Skeletal muscle satellite cell (primary cell): ENCODE measurements around the gene HEATR1.
"Not testable (repeated sequence)": the region's sequence is repeated elsewhere in the genome, so short reads cannot be mapped to it uniquely, and the experiment has no call there.

ENCODE experiments used
- H3K27me3 ChIP-seq: 2 replicates; pipeline ENCODE4 v1.7.0; 2013; ENCODE audit warnings: low read length; ENCODE audit not compliant: control insufficient read depth, insufficient read depth
- H3K36me3 ChIP-seq: 2 replicates; pipeline ENCODE4 v1.7.0; 2013; ENCODE audit warnings: mild to moderate bottlenecking, control low read depth, low read length; ENCODE audit not compliant: insufficient read depth
- H3K4me1 ChIP-seq: 2 replicates; pipeline ENCODE4 v1.7.0; 2013; ENCODE audit warnings: low read length; ENCODE audit not compliant: control insufficient read depth, insufficient read depth
- H3K4me2 ChIP-seq: 2 replicates; pipeline ENCODE4 v1.7.0; 2013; ENCODE audit warnings: mild to moderate bottlenecking, low read length
- H3K4me3 ChIP-seq: 2 replicates; pipeline ENCODE4 v1.7.0; 2013; ENCODE audit warnings: low read length
- H3K9ac ChIP-seq: 2 replicates; pipeline ENCODE4 v1.7.0; 2013; ENCODE audit warnings: mild to moderate bottlenecking, low read depth, low read length, moderate library complexity
- H3K9me3 ChIP-seq: replicated peaks from 2 replicates; pipeline ENCODE4 v1.7.0; 2013; ENCODE audit warnings: mild to moderate bottlenecking, control low read depth, low read length

Gene HEATR1

DNA sequence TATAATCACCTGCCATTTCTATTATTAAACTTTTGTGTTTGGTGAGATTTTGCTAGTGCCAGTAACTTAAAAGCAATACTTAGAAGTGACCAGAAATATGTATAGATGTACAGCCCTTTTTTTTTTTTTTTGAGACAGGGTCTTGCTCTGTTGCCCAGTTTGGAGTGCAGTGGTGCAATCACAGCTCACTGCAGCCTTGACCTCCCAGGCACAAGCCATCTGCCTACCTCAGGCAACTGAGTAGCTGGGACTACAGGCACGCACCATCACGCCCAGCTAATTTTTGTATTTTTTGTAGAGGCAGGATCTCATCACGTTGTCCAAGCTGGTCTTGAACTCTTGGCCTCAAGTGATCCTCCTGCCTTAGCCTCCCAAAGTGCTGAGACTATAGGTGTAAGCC lies 23.9 kb downstream of the HEATR1 start:
- peaks cover 52% of the 10 kb centered on the region for H3K36me3 ChIP-seq
- not testable (repeated sequence) for H3K27me3 ChIP-seq, H3K9ac ChIP-seq

GRCh38 chr1:236578661-236579060 lies 25.7 kb downstream of the HEATR1 start:
- H3K9ac ChIP-seq = no peak overlapping the region
- H3K4me2 ChIP-seq = no peak overlapping the region
- H3K9me3 ChIP-seq = no peaks in the 10 kb centered on the region
- H3K4me3 ChIP-seq = no peak overlapping the region
- no peaks in the 10 kb centered on the region for H3K4me1 ChIP-seq
- H3K27me3 ChIP-seq = no peaks in the 10 kb centered on the region
- H3K36me3 ChIP-seq = peaks cover 52% of the 10 kb centered on the region

More for the DNA sequence above, 23.9 kb downstream of the HEATR1 start:
- not testable (repeated sequence) for H3K4me3 ChIP-seq, H3K4me1 ChIP-seq, H3K9me3 ChIP-seq, H3K4me2 ChIP-seq

DNA sequence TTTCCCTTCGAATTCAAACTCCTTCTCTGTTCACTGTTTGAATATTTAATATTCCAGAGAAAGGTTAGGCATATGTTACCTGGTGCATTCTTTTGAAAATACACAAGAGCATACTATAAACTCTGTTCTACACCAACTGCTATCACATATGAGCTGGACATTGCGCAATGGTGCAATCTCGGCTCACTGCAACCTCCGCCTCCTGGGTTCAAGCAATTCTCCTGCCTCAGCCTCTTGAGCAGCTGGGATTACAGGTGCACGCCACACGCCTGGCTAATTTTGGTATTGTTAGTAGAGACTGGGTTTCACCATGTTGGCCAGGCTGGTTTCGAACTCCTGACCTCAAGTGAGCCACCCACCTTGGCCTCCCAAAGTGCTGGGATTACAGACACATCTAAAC lies 27.3 kb downstream of the HEATR1 start:
- not testable (repeated sequence) for H3K4me2 ChIP-seq, H3K9me3 ChIP-seq, H3K4me1 ChIP-seq, H3K9ac ChIP-seq, H3K27me3 ChIP-seq, H3K4me3 ChIP-seq
- H3K36me3 ChIP-seq = peaks cover 60% of the 10 kb centered on the region

GRCh38 chr1:236576004-236576403 lies 28.3 kb downstream of the HEATR1 start:
- Histone ChIP-seq H3K4me1 (no peaks in the 10 kb centered on the region), H3K9me3 (no peaks in the 10 kb centered on the region), H3K4me3 (no peak overlapping the region), H3K27me3 (no peaks in the 10 kb centered on the region), H3K4me2 (no peak overlapping the region), H3K9ac (no peak overlapping the region), H3K36me3 (peaks cover 64% of the 10 kb centered on the region)

GRCh38 chr1:236575523-236575922 lies 28.8 kb downstream of the HEATR1 start:
- H3K36me3 ChIP-seq = peaks cover 68% of the 10 kb centered on the region
- no peak overlapping the region for H3K4me3 ChIP-seq
- no peaks in the 10 kb centered on the region for H3K4me1 ChIP-seq
- no peak overlapping the region for H3K4me2 ChIP-seq
- no peaks in the 10 kb centered on the region for H3K27me3 ChIP-seq
- no peaks in the 10 kb centered on the region for H3K9me3 ChIP-seq
- no peak overlapping the region for H3K9ac ChIP-seq

- Histone ChIP-seq H3K9ac (no peak overlapping the region), H3K4me1 (no peaks in the 10 kb centered on the region), H3K36me3 (peaks cover 85% of the 10 kb centered on the region), H3K27me3 (no peaks in the 10 kb centered on the region), H3K4me3 (no peak overlapping the region), H3K4me2 (no peak overlapping the region), H3K9me3 (no peaks in the 10 kb centered on the region)
Observed at GRCh38 chr1:236568285-236568894, 35.9 kb downstream of the HEATR1 start.

- H3K4me3 ChIP-seq = no peak overlapping the region
- H3K4me2 ChIP-seq = no peak overlapping the region
- H3K9me3 ChIP-seq = no peaks in the 10 kb centered on the region
- H3K27me3 ChIP-seq = no peaks in the 10 kb centered on the region
- no peak overlapping the region for H3K9ac ChIP-seq
- peaks cover 75% of the 10 kb centered on the region for H3K36me3 ChIP-seq
- H3K4me1 ChIP-seq = no peaks in the 10 kb centered on the region
Observed at GRCh38 chr1:236565530-236565929, 38.8 kb downstream of the HEATR1 start.

- Histone ChIP-seq H3K4me1 (no peaks in the 10 kb centered on the region), H3K36me3 (peaks cover 83% of the 10 kb centered on the region), H3K4me3 (no peak overlapping the region), H3K27me3 (no peaks in the 10 kb centered on the region), H3K9ac (no peak overlapping the region), H3K9me3 (no peaks in the 10 kb centered on the region), H3K4me2 (no peak overlapping the region)
Observed at GRCh38 chr1:236561976-236562375, 42.3 kb downstream of the HEATR1 start.

GRCh38 chr1:236560213-236560771 lies 44.0 kb downstream of the HEATR1 start:
- Histone ChIP-seq H3K4me2 (no peak overlapping the region), H3K9ac (no peak overlapping the region), H3K36me3 (peaks cover 86% of the 10 kb centered on the region), H3K4me1 (no peaks in the 10 kb centered on the region), H3K27me3 (no peaks in the 10 kb centered on the region), H3K9me3 (no peaks in the 10 kb centered on the region), H3K4me3 (no peak overlapping the region)

DNA sequence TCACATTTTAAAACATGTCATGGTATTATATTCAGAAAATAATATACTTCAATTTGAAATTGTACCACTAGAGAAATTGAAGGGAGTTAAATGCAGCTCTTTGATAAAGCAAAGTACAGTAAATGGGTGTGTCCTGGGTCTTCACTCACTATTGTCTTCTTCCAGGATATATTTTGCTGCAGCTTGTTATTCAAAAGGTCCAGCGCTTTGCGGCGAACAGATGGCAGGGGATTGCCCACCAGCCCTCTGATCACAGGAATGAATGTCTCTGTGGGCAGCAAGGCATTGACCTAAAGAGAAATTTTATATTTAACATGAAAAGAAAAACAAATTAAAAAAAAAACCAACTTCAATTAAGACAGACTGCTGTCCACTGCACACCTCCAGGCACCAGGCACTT lies 45.5 kb downstream of the HEATR1 start:
- Histone ChIP-seq H3K9ac (no peak overlapping the region), H3K36me3 (peaks cover 82% of the 10 kb centered on the region), H3K9me3 (no peaks in the 10 kb centered on the region), H3K4me2 (no peak overlapping the region), H3K27me3 (no peaks in the 10 kb centered on the region), H3K4me3 (no peak overlapping the region), H3K4me1 (no peaks in the 10 kb centered on the region)

- H3K4me2 ChIP-seq = no peak overlapping the region
- H3K9me3 ChIP-seq = no peaks in the 10 kb centered on the region
- no peak overlapping the region for H3K9ac ChIP-seq
- H3K36me3 ChIP-seq = peaks cover 85% of the 10 kb centered on the region
- H3K4me3 ChIP-seq = no peak overlapping the region
- no peaks in the 10 kb centered on the region for H3K4me1 ChIP-seq
- no peaks in the 10 kb centered on the region for H3K27me3 ChIP-seq
Observed at GRCh38 chr1:236558081-236558480, 46.2 kb downstream of the HEATR1 start.

- Histone ChIP-seq H3K36me3 (peaks cover 85% of the 10 kb centered on the region), H3K9me3 (no peaks in the 10 kb centered on the region), H3K4me2 (no peak overlapping the region), H3K9ac (no peak overlapping the region), H3K27me3 (no peaks in the 10 kb centered on the region), H3K4me3 (no peak overlapping the region), H3K4me1 (no peaks in the 10 kb centered on the region)
Observed at GRCh38 chr1:236556606-236557005, 47.7 kb downstream of the HEATR1 start.
